Tibial artery (tissue), 4 donors: ENCODE data around the gene PSMB3.
A peak's percentile ranks its signal among the peaks of the same experiment; 100 is the strongest.

Experiments used
- DNase-seq, 2 donors: peaks; one replicate each; pipeline ENCODE4 v3.0.0-alpha.2; 2019
- H3K27ac ChIP-seq, 2 donors: fragments of 200-600 bp; sonication (generic) in 1 of 2; 1 replicate in 1 of 2; 2 replicates in 1 of 2; pipeline ENCODE4 v1.5.1; 2018 to 2019; ENCODE audit warnings: mild to moderate bottlenecking in 1 of 2
- H3K27me3 ChIP-seq, 2 donors: fragments of 200-600 bp; sonication (generic) in 1 of 2; one replicate each; pipeline versions ENCODE4 v1.5.1 to v1.6.0; 2016 to 2019
- H3K36me3 ChIP-seq, 3 donors: fragments of 200-600 bp; sonication (generic) in 2 of 3; one replicate each; pipeline ENCODE4 v1.5.1; 2016 to 2019; ENCODE audit warnings: mild to moderate bottlenecking in 2 of 3
- H3K4me1 ChIP-seq, 4 donors: fragments of 200-600 bp; sonication (generic) in 2 of 4; 1 replicate in 3 of 4; 2 replicates in 1 of 4; pipeline ENCODE4 v1.5.1; 2016 to 2019
- H3K4me3 ChIP-seq, 2 donors: fragments of 200-600 bp; sonication (generic) in 1 of 2; 1 replicate in 1 of 2; 2 replicates in 1 of 2; pipeline ENCODE4 v1.5.1; 2018 to 2019; ENCODE audit warnings: mild to moderate bottlenecking in 2 of 2
- H3K9me3 ChIP-seq, 3 donors: fragments of 200-600 bp; sonication (generic) in 1 of 3; one replicate each; pipeline ENCODE4 v1.5.1; 2016 to 2019
- intact Hi-C: fragments of 100-400 bp; cut with DNase I; formaldehyde crosslinking; loops from one replicate; pipeline ENCODE4 v1.15.0; 2023; ENCODE audit warnings: low total_unique reads
- TF ChIP-seq, protein P1 (sequence below), 2 experiments: fragments of 200-600 bp in 1 of 2; fragments of 450-650 bp in 1 of 2; IDR thresholded peaks; one replicate each; pipeline ENCODE4 v1.5.1; 2017 to 2019; ENCODE audit warnings: antibody characterized with exemption in 2 of 2, mild to moderate bottlenecking in 1 of 2, moderate library complexity in 1 of 2

Gene PSMB3

DNA sequence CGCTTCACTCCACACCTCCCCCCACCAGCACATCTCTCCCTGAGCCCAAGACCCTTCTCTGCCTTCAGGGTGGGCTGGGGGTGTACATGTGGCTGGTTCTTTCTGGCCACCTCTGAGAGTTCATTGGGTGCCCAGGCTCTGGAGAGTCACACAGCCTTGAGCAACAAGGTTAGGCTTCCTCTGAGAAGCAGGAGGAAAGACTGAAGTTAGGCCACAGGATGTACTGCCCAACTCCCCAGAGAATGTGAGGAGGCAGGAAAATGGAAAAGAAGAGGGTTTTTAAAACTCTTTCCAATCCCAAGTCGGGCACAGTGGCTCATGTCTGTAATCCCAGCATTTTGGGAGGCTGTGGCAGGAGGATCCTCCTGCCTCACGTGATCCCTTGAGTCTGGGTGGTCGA lies 11.7 kb upstream of the PSMB3 start:
- DNase-seq, result no peak
- no peaks in the 10 kb centered on the region for H3K9me3 ChIP-seq
- H3K27me3 ChIP-seq, result no peaks in the 10 kb centered on the region
- TF ChIP-seq, protein P1, sequence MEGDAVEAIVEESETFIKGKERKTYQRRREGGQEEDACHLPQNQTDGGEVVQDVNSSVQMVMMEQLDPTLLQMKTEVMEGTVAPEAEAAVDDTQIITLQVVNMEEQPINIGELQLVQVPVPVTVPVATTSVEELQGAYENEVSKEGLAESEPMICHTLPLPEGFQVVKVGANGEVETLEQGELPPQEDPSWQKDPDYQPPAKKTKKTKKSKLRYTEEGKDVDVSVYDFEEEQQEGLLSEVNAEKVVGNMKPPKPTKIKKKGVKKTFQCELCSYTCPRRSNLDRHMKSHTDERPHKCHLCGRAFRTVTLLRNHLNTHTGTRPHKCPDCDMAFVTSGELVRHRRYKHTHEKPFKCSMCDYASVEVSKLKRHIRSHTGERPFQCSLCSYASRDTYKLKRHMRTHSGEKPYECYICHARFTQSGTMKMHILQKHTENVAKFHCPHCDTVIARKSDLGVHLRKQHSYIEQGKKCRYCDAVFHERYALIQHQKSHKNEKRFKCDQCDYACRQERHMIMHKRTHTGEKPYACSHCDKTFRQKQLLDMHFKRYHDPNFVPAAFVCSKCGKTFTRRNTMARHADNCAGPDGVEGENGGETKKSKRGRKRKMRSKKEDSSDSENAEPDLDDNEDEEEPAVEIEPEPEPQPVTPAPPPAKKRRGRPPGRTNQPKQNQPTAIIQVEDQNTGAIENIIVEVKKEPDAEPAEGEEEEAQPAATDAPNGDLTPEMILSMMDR (IDR thresholded peaks at IDR 0.05), result no peak
- H3K4me3 ChIP-seq, result no peak overlapping the region
- H3K36me3 ChIP-seq, result peaks cover 0 to 45% (median 40%) of the 10 kb centered on the region in 3 donors
- intact Hi-C loops, result no loop called here
- H3K27ac ChIP-seq, result peak overlapping the region; percentile 12 to 72
- H3K4me1 ChIP-seq, result peaks cover 0 to 30% (median 7%) of the 10 kb centered on the region in 4 donors

DNA sequence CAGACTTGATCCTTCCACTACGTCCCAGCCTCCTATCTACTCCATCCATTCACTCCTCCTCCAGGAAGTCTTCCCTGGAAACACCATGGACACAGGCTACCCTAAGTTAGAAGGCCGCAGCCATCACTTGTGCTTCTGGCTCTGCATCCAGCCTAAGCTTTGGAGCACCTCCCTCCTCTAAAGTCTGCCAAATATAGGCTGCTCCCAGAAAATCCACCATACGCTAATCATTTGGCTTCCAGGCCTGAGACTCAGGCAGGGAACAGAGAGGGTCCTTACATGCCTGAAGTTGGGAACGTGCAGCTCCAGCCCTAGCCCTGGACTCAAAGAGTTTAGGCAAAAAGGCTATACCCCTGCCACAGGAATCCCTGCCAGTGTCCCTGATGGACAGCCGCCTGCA lies 11.1 kb upstream of the PSMB3 start:
- Histone ChIP-seq H3K4me3 (no peak overlapping the region), H3K9me3 (no peaks in the 10 kb centered on the region), H3K27me3 (no peaks in the 10 kb centered on the region), H3K36me3 (peaks cover 0 to 38% (median 33%) of the 10 kb centered on the region in 3 donors), H3K4me1 (peaks cover 0 to 37% (median 12%) of the 10 kb centered on the region in 4 donors), H3K27ac (peak overlapping the region; percentile 72 to 77)
- TF ChIP-seq, protein P1 (IDR thresholded peaks at IDR 0.05), result no peak
- DNase-seq, result no peak
- intact Hi-C loops, result no loop called here

- Histone ChIP-seq H3K4me1 (peaks cover 0 to 42% (median 18%) of the 10 kb centered on the region in 4 donors), H3K4me3 (no peak overlapping the region), H3K27ac (peak overlapping the region; percentile 72 to 77), H3K27me3 (no peaks in the 10 kb centered on the region), H3K9me3 (no peaks in the 10 kb centered on the region), H3K36me3 (peaks cover 0 to 33% (median 28%) of the 10 kb centered on the region in 3 donors)
- intact Hi-C loops, result no loop called here
- TF ChIP-seq, protein P1 (IDR thresholded peaks at IDR 0.05), result no peak
- no peak for DNase-seq
Measured at GRCh38 chr17:38741921-38742410, 10.6 kb upstream of the PSMB3 start.

- TF ChIP-seq, protein P1 (IDR thresholded peaks at IDR 0.05), result no peak
- peaks cover 0 to 26% (median 25%) of the 10 kb centered on the region in 3 donors for H3K36me3 ChIP-seq
- peak in 1 of 2 donors; percentile 61 for DNase-seq
- no peak overlapping the region for H3K4me3 ChIP-seq
- H3K27ac ChIP-seq, result peak overlapping the region; percentile 72 to 77
- no peaks in the 10 kb centered on the region for H3K27me3 ChIP-seq
- intact Hi-C loops, result no loop called here
- H3K9me3 ChIP-seq, result no peaks in the 10 kb centered on the region
- peaks cover 0 to 49% (median 20%) of the 10 kb centered on the region in 4 donors for H3K4me1 ChIP-seq
Measured at GRCh38 chr17:38742411-38743308, 9.9 kb upstream of the PSMB3 start.

- H3K4me1 ChIP-seq, result peaks cover 0 to 54% (median 22%) of the 10 kb centered on the region in 4 donors
- no peak overlapping the region for H3K4me3 ChIP-seq
- H3K36me3 ChIP-seq, result peaks cover 0 to 16% (median 15%) of the 10 kb centered on the region in 3 donors
- no peaks in the 10 kb centered on the region for H3K27me3 ChIP-seq
- TF ChIP-seq, protein P1 (IDR thresholded peaks at IDR 0.05), result no peak
- no peaks in the 10 kb centered on the region for H3K9me3 ChIP-seq
- no peak for DNase-seq
- intact Hi-C loops, result no loop called here
- H3K27ac ChIP-seq, result peak overlapping the region in 1 of 2 donors; percentile 72
Measured at GRCh38 chr17:38743556-38744171, 8.9 kb upstream of the PSMB3 start.
